T47D (cell line): ENCODE data around the gene CHSY3.

Source experiments
- DNase-seq, 2 experiments: peaks; one replicate each; pipeline versions ENCODE4 v3.0.0 to v3.0.0-alpha.2; 2011 to 2012; ENCODE audit warnings: low read depth in 1 of 2, low spot score in 1 of 2
- JUND ChIP-seq: IDR thresholded peaks from 2 replicates; pipeline ENCODE4 v1.6.1; 2012; ENCODE audit warnings: low read depth
- in situ Hi-C: cut with HindIII; loops from 2 replicates; pipeline ENCODE4 v1.10.0; 2016; ENCODE audit warnings: low sequenced_read_pairs, low pct_unique_long_range_greater_than_20kb

The CHSY3 gene

DNA sequence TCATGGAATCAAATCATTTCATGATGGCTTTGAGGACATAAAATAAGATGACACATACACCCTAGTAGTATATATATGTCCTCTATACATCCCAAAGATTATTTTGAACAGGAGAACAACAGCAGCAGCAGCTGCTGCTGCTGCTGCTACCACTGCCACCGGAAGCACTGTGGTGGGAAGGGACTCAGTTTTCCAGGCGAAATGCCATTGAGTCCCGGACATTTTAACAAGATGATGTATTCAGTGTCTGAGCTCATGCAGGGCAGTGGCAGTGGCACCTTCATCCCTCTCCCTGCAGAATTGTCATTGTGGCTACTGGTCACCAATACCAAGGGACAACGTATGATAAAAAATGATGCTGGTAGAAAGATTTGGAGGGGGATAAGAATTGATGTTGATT lies 151.3 kb downstream of the CHSY3 start:
- in situ Hi-C loops: no loop called here
- DNase-seq: no peak
- TF ChIP-seq JUND: no peak

DNA sequence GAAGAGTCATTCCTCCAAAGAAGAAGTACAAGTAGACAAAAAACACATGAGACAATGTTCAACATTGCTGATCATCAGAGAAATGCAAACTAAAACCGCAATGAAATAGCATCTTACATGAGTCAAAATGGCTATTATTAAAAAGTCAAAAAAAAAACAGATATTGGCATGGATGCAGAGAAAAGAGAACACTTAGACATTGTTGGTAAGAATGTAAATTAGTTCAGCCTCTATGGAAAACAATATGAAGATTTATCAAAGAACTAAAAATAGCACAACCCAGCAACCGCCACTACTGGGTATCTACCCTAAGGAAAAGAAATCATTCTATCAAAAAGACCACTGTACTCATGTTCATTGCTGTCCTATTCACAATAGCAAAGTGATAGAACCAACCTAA lies 157.5 kb downstream of the CHSY3 start:
- in situ Hi-C loops: no loop called here
- TF ChIP-seq JUND: no peak
- no peak for DNase-seq

DNA sequence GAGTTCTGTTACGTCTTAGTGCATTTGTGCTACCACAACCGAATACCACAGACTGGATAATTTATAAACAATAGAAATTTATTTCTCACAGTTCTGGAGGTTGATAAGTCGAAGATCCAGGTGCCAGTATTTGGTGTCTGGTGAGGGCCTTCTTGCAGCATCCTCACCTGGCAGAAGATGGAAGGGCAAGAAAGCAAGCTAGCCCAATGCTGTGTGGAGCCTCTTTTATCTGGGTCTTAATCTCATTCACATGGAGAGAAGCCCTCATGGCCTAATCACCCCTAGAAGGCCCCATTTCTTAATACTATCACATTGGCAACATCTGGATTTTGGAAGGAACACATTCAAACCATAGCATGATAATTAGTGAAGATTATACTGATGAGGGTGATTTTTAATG lies 159.3 kb downstream of the CHSY3 start:
- TF ChIP-seq JUND: no peak
- in situ Hi-C loops: no loop called here
- no peak for DNase-seq

DNA sequence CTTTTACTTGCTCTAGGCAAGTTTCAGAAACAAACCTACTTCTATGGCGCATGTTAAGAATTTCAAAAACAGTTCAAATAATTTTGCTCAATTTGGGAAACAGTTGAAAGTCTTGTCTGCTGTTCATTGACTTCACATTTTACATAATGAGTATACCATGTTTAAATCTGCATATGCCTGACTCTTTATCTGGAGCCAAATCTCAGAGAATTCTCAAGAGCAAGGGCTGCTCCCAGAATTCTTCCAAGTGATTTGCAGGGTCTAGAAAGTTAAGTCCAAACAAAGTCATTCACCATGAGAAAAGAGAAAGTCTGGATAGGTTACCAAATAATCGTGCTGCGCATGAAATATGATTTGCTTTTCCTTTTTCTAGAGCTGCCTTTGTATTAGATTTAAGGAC lies 160.2 kb downstream of the CHSY3 start:
- in situ Hi-C loops: no loop called here
- no peak for DNase-seq
- TF ChIP-seq JUND: no peak

DNA sequence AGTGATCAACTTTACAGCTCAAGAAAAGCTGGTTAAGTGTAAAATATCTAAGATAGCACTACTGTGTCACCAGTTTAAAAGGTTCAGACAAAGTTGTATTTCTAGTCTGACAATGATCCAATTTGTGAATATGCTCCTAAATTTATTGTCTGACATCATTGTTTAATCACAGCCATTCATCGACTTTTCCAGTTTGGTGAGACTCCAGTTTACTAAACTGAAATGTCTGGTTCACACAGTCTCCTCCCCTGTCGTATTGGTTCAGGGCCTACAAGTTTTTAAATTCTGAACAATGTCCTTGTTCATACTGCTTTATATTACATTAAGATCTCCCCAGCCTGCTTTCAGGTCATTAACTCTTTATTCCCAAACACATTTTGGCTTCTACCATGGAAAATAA lies 161.4 kb downstream of the CHSY3 start:
- in situ Hi-C loops: no loop called here
- no peak for TF ChIP-seq JUND
- peak in 1 of 2 experiments; percentile 28 for DNase-seq

DNA sequence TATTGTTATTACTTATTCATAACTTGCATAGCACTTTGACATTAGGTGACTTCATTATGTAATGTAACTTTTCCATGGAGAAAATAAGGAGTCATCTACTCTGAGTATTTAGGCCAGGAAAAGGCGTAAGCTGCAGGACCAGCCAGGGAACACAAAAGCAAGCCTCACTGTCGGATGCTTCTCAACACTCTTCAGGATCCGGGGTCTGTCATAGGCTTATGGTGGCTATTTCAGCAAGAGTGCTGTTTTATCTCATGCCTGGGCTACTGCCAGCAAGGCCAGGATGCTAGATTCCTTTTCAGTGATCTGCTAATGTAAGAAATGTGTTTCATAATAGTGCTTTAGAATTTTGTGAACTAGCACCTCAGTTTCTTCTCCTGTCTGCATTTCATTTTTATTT lies 162.4 kb downstream of the CHSY3 start:
- no peak for TF ChIP-seq JUND

DNA sequence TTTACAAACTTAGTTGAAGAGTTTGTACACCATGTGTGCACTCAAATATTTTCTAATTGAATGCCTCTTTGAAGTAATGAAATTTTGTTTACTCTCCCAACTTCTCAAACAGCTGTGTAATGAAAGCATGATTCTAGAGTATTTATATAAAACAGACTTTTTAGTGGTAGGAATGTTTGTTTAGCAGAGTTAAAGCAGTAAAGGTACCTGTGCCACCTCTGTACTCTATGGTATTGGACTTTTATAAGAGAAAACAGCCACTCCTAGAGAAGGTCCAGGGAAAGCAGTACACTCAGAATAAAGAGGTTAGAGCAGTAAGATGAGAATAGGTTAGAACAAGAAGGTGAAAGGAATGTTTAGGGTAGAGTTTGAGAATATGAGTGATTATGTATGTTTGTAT lies 163.1 kb downstream of the CHSY3 start:
- no peak for DNase-seq
- in situ Hi-C loops: no loop called here
- no peak for TF ChIP-seq JUND

More for the DNA sequence above, 162.4 kb downstream of the CHSY3 start:
- in situ Hi-C loops: no loop called here
- no peak for DNase-seq

DNA sequence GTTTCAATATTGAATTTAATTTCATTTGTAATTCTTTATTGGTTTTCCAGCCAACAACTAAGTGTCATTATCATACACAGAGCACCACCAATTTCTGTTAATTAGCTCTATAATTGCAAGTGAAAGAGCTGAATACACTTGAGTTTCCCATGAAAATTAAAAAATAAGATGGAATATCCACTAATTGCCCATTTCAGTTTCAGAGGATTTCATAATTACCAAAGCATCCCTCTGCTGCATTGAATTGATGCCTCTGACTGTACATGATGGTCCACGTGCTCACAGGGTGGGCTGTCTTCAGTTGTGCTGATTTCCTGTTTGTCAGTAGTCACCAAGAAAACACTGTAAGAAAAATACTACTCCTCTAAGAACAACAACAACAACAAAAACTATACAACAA lies 163.8 kb downstream of the CHSY3 start:
- no peak for TF ChIP-seq JUND
- in situ Hi-C loops: no loop called here
- DNase-seq: no peak

DNA sequence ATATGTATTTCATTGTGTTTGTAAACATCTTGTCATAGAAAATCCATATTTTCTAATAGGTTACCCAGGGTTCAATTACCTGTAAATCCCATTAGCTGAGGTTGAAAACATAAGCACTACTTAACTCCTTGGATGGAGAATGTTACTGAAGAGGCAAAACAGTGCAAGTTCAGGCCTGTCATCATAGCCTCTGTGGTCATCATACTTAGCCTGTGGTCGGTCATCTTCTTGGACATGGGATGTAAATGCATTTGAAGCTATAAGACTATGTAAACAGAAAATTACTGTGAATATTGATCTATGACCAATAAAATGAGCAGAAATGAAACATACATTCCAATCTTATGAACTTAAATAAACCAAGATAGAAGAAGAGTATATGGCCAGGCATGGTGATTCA lies 164.7 kb downstream of the CHSY3 start:
- TF ChIP-seq JUND: no peak
- in situ Hi-C loops: no loop called here
- no peak for DNase-seq

DNA sequence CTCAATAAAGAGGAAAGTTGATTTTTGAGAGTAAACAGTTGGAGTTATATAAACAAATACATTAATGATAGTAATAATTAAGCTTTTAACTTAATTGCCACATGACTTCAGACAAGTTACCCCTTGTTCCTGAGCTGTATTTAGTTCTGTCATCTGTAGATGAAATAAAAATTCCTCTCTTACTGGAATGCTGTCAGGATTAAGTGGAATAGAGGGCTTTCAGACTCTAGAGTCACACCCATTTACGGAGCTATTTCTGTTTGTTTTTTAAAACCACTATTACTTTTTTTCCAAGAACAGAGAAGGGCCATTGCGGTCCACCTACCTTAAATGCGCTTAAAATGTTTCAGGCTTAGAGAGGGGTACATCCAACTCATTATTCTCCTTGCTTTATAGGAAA lies 170.6 kb downstream of the CHSY3 start:
- TF ChIP-seq JUND: no peak
- in situ Hi-C loops: no loop called here
- DNase-seq: no peak

DNA sequence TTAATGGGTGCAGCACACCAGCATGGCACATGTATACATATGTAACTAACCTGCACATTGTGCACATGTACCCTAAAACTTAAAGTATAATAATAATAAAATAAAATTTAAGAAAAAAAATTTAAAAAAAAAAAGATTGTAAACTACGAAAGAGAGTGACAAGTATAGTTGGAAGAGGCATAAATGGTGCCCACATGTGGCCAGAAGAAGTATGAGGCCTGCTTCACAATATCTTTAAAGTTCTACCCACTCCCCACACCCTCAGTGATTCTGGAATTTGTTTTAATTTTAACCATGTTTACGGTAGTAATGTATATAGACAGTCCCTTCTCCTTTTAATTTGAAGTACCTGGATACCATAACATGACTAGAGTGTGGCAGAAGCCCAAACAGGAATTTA lies 172.7 kb downstream of the CHSY3 start:
- in situ Hi-C loops: no loop called here
- TF ChIP-seq JUND: no peak
- DNase-seq: no peak

DNA sequence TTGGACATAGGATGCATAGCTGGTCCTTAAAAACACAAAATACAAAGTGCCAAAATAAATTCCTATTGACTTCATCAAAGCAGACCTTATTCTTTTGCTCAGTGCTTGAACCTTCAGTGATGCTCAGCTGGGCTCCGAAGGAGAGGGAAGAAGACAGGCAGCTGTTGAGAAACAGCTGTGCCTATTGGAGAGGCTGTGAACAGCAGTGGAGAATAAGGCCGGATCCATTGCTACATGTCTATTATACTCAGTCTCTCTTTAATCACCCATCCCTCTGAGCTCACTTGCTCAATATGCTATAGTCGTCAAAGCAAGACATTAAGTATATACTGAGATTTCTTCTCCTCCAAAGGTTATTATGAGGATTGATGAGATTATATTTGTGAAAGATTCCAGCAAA lies 174.4 kb downstream of the CHSY3 start:
- TF ChIP-seq JUND: no peak
- DNase-seq: no peak
- in situ Hi-C loops: no loop called here

DNA sequence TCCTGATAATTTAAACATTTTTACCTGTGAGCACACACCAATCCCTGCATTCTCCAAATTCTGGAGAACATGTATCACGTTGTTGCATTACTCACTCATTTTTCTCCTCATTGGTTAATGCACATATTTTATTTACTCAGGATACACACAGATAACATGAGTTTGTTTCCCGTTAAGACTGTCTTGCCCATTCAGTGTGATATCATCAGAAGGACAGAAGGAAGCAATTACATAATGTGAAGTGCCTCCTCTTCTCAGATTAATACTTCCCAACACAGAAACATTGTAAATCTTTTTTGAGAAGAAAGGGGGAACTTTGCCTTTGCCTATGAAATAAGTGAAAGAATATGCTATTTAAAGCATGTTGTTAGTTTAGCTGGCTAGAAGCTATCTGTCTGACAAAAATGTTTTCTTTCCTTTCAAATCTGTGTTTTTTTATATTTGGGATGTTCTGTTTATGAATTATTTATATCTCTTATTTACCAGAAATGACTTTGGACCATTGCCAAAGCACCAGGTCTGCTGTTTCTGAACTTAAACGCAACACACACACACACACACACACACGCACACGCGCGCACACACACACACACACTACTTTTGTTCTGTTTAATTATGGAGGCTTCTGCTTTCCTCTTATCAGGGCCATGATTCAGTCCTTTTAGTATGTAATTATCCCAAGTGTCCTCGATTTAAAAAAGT lies 186.5 kb downstream of the CHSY3 start:
- in situ Hi-C loops: no loop called here
- no peak for DNase-seq
- TF ChIP-seq JUND: no peak

DNA sequence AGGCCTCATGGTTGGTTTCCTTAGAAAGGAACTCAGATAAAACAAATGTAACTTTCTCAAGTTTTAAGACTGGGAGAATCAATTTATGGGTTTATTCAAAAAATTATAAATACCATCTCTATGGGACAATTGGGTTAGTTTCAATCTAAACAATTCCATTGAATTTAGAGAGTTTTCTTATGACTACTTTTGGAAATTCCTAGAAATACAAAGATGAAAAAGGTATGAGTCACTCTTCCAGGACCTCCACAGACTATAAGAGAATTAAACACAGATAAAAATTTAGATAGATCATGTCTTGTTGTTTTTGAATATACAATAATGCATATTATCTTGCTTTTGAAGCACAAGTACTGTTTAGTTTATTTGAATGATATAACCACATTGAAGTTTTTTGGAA lies 188.7 kb downstream of the CHSY3 start:
- no peak for TF ChIP-seq JUND
- in situ Hi-C loops: no loop called here
- DNase-seq: no peak
